Subcutaneous adipose tissue (tissue), 4 donors: Measurements from ENCODE around the gene FABP2. TPM values are rescaled to one million over a fixed set of nuclear protein-coding genes. Genes with fewer than 3 reads are reported as not detected.

ENCODE experiments used
- CTCF ChIP-seq: fragments of 450-650 bp; IDR thresholded peaks from one replicate; pipeline ENCODE4 v1.5.1; 2016; ENCODE audit warnings: low read depth, mild to moderate bottlenecking, control low read depth, antibody characterized with exemption, moderate library complexity
- total RNA-seq, 4 donors: library from RNA; depleted of rRNA; stranded (reverse); fragments of >200 nt; gene quantifications; one replicate each; pipeline ENCODE4 v1.1.0, GENCODE V29; 2016

Gene FABP2
- total RNA-seq, 4 donors from 2014 or later = not detected

- TF ChIP-seq CTCF = no peak
These were observed 22.2 kb downstream of the FABP2 start for GRCh38 chr4:119299741-119300100.

GRCh38 chr4:119299260-119299671 lies 22.7 kb downstream of the FABP2 start:
- TF ChIP-seq CTCF = no peak

GRCh38 chr4:119297795-119298194 lies 24.1 kb downstream of the FABP2 start:
- no peak for TF ChIP-seq CTCF

- TF ChIP-seq CTCF = no peak
These were observed 25.6 kb downstream of the FABP2 start for GRCh38 chr4:119296356-119296755.

- no peak for TF ChIP-seq CTCF
These were observed 31.3 kb downstream of the FABP2 start for GRCh38 chr4:119290598-119290997.

GRCh38 chr4:119289313-119289712 lies 32.6 kb downstream of the FABP2 start:
- no peak for TF ChIP-seq CTCF

- no peak for TF ChIP-seq CTCF
These were observed 35.4 kb downstream of the FABP2 start for GRCh38 chr4:119286377-119287002.
